HG03025 (cell line): Measurements from ENCODE around the gene TTPAL.
A peak's percentile ranks its signal among the peaks of the same experiment; 100 is the strongest.

Experiments used
- ATAC-seq: cut with Tn5 transposase; IDR thresholded peaks from one replicate; pipeline ENCODE4 v1.9.1; 2021; ENCODE audit warnings: mild to moderate bottlenecking, moderate library complexity; ENCODE audit not compliant: unreplicated experiment, low FRiP score

The TTPAL gene

GRCh38 chr20:44475694-44476560 lies at the start of gene TTPAL:
TTPAL (plus strand) TSS chr20:44475874; CDS start chr20:44480000, 4,126 bp downstream.
- ATAC-seq: peak; percentile 76

GRCh38 chr20:44425923-44426322 lies 49.8 kb upstream of the TTPAL start:
- ATAC-seq: no peak

GRCh38 chr20:44426879-44427790 lies 48.5 kb upstream of the TTPAL start:
- ATAC-seq: no peak

GRCh38 chr20:44427804-44428173 lies 47.9 kb upstream of the TTPAL start:
- no peak for ATAC-seq

GRCh38 chr20:44428174-44429016 lies 47.3 kb upstream of the TTPAL start:
- no peak for ATAC-seq

- ATAC-seq: no peak
Measured at GRCh38 chr20:44429017-44429339, 46.7 kb upstream of the TTPAL start.

GRCh38 chr20:44429419-44430269 lies 46.0 kb upstream of the TTPAL start:
- ATAC-seq: no peak

- no peak for ATAC-seq
Measured at GRCh38 chr20:44430270-44431065, 45.2 kb upstream of the TTPAL start.

GRCh38 chr20:44431118-44431501 lies 44.6 kb upstream of the TTPAL start:
- ATAC-seq: no peak

GRCh38 chr20:44431502-44432234 lies 44.0 kb upstream of the TTPAL start:
- ATAC-seq: no peak

GRCh38 chr20:44432618-44433577 lies 42.8 kb upstream of the TTPAL start:
- no peak for ATAC-seq

- ATAC-seq: no peak
Measured at GRCh38 chr20:44433751-44434538, 41.7 kb upstream of the TTPAL start.

GRCh38 chr20:44435630-44436335 lies 39.9 kb upstream of the TTPAL start:
- no peak for ATAC-seq

- no peak for ATAC-seq
Measured at GRCh38 chr20:44436393-44436792, 39.3 kb upstream of the TTPAL start.

GRCh38 chr20:44437497-44437896 lies 38.2 kb upstream of the TTPAL start:
- no peak for ATAC-seq

- ATAC-seq: no peak
Measured at GRCh38 chr20:44438782-44439181, 36.9 kb upstream of the TTPAL start.
